Islet of Langerhans (tissue), 1 donor: Measurements from ENCODE around the gene EFCC1.

ENCODE experiments used
- FAIRE-seq: peaks from one replicate; lab custom pipeline; 2011; peaks lifted over from hg19 to GRCh38; lab: Jason Lieb, UNC

The EFCC1 gene

GRCh38 chr3:129014793-129015345 lies 13.8 kb downstream of the EFCC1 start:
- FAIRE-seq: no peak

DNA sequence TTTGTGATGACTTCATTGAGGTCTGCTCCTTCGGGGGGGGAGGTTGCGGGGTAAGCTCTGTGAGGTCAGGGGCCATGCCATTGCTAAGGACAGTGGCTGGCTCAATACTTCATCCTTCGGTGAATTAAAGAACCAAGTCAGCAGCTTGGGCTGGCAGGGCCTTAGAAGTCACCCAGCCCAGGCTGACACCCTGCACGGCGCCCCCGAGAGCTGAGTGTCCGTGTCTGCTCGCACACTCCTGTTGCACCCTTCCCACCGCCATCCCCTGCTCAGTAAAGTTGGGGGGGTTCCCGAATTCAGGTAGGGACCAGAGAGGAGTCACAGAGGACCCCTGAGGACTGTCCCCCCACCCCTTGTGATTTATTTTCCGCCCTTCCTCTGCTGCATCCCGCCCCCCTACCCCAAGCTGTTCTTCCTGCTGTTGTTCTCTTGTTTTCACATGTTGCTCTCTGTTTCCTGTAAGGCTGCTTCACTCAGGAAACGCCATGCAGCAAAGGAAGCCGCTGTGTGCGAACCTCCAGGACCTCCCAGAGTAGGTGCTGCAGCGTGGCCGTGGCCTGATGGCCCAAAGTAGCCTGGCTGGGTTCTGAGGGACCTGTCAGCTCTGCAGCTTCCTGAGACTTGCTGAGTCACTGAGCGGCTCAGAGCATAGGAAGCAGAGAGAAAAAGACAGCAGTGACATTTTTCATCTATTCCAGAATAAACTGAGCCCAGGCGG lies 14.4 kb downstream of the EFCC1 start:
- no peak for FAIRE-seq

DNA sequence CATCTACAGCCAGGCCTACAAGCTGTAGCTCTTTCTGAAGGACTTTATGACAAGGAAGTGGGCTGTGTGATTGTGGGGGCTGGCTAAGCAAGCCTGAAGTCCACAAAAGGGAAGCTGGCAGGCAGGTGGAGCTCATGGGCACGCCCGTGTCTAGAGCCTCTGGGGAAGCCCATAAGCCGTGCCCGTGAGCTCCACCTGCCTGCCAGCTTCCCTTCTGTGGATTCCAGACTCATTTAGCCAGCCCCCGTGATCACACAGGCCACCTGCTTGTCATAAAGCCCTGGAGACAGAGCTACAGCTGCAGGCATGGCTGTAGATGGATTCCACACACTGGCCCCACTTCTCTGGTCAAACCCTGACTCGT lies 15.2 kb downstream of the EFCC1 start:
- FAIRE-seq: no peak

GRCh38 chr3:129016720-129017483 lies 15.8 kb downstream of the EFCC1 start:
- no peak for FAIRE-seq

- FAIRE-seq: no peak
Observed at GRCh38 chr3:129017484-129017899, 16.4 kb downstream of the EFCC1 start.

GRCh38 chr3:129018271-129018670 lies 17.2 kb downstream of the EFCC1 start:
- FAIRE-seq: no peak

GRCh38 chr3:129018751-129019150 lies 17.6 kb downstream of the EFCC1 start:
- FAIRE-seq: no peak

DNA sequence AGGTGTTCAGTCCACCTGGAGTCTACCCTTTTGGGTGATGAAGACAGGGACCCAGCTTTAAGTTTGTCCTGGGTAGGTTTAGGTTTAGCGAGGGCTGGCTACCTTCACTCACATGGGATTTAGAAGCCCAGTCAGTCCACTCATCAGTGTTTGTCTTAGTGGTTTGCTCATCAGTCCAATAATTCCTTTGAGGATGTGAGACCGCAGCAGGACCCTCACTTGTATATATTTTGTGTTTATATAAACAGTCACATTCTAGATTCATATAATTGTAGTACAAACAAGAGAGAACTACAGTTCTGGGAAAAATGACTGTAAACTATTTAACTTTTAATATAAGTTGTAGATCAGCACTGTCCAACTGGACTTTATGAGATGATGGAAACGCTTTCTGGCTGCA lies 18.2 kb downstream of the EFCC1 start:
- no peak for FAIRE-seq

- FAIRE-seq: no peak
Observed at GRCh38 chr3:129020691-129021090, 19.6 kb downstream of the EFCC1 start.

- no peak for FAIRE-seq
Observed at GRCh38 chr3:129021140-129021551, 20.0 kb downstream of the EFCC1 start.

DNA sequence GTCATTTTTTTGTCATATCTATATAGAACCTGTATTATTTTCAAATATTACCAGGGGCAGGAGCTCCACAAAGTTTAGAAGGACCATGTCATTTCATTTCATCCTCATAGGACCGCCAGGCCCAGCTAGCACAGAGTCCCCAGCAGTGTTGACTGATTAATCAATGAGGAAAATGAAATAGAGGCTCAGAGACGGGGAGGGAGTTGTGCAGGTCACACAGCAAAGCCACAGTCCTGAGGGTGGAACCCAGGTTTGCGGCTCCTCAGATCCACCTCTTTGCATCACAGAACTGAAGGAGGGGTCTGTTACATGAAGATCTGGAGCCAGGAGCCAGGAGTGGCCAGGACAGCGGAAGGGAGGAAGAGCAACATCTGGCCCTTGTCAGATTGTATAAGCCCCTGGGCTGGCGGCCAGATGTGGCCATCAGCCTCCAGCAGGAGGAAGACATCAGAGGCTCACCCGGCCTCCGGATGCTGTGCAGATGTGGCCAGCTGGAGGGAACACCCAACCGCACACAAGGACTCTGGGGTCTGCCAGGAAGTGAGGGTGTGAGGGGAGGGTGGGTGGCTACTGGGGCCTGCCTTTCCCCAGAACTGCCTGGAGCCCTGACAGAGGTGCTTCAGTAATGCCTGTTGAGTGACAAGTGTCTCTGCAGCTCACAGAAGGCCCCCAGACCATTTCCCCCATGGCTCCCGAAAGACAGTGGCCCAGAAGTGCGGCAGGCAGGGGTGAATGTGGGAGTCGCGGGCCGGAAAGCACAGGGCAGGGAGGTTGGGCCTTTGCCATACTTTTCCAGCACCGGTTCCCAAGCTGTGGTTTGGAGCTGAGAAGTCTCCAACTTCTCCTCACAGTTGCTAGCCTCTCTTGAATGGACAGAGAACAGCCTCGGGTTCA lies 21.3 kb downstream of the EFCC1 start:
- no peak for FAIRE-seq

DNA sequence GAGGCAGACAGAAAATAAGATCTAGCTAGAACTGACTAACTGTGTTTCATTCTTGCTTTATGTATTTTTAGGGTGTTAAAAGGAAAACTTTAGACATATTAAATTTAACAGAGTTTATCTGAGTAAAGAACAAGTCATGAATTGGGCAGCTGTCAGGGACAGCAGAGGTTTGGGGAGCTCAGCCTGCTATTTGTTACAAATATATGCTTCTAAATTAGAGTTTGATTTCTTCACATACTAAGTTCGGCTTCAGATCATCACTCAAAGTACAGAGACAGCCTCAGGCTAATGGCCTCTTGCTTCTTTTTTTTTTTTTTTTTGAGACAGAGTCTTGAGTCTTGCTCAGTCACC lies 21.9 kb downstream of the EFCC1 start:
- FAIRE-seq: no peak

GRCh38 chr3:129023909-129024308 lies 22.8 kb downstream of the EFCC1 start:
- no peak for FAIRE-seq

GRCh38 chr3:129025108-129025507 lies 24.0 kb downstream of the EFCC1 start:
- no peak for FAIRE-seq

- FAIRE-seq: no peak
Observed at GRCh38 chr3:129025691-129026435, 24.8 kb downstream of the EFCC1 start.

GRCh38 chr3:129026728-129027543 lies 25.8 kb downstream of the EFCC1 start:
- no peak for FAIRE-seq

DNA sequence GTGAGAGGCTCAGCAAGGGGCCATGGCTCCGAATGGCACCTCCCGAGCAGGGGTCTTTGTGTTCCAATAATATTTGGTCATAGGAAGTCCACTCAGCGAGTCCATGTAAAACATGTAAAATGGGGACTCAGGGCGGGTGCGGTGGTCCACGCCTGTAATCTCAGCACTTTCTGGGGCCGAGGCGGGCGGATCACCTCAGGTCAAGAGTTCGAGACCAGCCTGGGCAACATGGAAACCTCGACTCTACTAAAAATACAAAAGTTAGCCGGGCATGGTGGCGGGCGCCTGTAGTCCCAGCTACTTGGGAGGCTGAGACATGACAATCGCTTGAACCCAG lies 26.4 kb downstream of the EFCC1 start:
- FAIRE-seq: no peak

- FAIRE-seq: no peak
Observed at GRCh38 chr3:129028866-129029265, 27.8 kb downstream of the EFCC1 start.

GRCh38 chr3:129030611-129031010 lies 29.5 kb downstream of the EFCC1 start:
- FAIRE-seq: no peak

DNA sequence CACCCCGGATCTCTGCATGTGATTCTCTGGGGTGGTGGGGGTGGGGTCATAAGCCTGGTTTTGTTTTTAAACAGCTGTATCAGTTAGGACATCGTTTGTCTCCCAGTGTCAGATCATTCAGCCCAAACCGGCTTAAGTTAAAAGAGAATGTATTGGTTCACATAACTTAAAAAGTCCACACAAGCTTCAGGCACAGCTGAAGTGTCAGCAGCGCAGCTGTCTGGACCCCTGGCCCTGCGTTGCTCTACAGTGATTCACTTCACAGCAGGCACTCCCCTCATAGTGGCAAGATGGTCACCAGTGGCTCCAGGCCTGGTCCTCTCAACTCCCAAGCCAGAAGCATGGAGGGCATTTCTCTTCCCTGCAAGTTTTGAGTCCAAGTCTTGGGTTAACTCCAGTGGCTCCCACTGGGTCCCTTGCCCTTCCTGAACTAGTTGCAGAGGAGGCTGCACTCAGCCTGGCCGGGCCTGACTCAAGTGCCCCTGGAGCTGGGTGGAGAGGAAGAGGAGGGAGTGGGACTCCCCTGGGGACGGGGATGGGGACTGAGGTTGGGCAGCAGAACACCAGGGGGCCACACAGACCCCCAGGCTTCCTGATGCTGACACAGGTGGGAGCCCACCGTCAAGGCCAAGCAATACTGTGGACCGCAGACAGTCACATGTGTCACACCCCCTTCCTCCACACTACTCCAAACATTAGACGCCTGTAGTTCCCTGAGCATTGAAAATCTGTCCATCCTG lies 30.5 kb downstream of the EFCC1 start:
- no peak for FAIRE-seq
